Eye (tissue), 1 donor: ENCODE results near the gene TBX21.

ENCODE experiments used
- DNase-seq: peaks from one replicate; pipeline ENCODE4 v3.0.0-alpha.2; 2015

TBX21 gene

DNA sequence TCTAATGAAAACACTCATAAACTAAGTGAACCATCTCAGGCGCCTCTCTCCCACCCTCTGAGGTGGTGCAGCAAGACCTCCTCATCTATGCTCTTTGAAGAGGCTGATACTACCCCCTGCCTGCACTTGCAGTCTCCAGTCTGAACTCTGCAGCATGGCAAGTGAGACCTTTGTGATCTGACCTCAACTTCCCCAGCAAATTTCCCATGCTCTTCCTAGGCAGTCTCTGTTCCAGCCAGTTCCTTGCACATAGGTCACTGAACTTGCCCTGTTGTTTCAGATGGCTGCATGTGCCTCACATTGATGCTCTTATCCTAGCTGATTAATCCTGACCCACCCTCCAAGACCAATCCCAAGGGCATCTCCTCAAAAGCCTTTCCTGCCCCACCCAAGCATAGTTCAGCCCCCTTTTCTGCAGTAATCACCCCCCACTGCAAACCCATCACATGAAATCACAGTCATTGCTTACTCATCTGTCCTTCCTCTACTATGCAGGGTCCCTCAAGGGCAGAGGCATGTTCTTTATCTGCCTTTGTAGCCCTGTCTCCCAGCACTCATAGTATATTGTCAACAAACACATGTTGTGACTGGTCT is 42.0 kb downstream of the TBX21 start:
- no peak for DNase-seq

- peak; percentile 61 for DNase-seq
These were observed 43.5 kb downstream of the TBX21 start for GRCh38 chr17:47776330-47777197.

DNA sequence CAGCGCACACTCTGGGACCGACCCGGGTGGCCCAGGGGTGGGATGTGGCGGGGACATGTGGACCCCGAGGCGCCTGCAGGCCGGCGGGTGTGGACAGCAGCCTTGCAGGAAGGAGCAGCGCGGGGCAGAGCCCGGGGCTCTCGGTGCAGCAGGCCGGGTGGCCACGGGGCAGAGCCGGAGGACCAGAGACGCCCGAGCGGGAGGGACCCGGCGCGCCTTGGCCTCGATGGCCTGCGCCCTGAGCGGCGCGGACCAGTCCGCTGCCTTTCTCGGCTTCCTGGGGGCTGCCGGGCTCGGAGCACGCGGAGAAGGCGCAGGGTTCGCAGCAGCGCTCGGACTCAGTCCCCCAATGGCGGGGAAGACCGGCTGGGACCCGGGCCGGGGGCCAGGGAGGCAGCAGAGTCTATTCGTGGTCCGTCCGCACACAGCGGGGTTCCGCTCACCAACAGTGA is 45.2 kb downstream of the TBX21 start:
- DNase-seq: no peak

DNA sequence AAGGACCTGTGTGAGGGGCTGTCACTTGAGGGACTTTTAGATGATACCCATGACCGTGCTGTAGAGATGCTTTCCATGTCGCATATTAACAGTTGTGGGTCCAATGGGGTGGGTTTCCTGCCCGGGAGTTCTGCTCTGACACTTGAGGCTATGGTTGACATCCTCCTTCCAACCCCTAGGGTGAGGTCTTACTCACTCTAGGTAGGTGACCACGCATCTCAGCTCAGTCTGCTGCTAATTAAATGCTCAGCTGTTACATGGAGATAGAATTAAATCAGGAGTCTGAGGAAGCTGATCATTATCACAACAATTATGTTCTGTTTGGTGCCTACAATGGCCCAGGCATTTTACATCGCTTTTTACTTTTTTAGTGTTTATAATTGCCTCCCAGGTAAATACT is 48.4 kb downstream of the TBX21 start:
- DNase-seq: no peak

- DNase-seq: peak; percentile 75
These were observed 52.6 kb downstream of the TBX21 start for GRCh38 chr17:47785538-47786123.

GRCh38 chr17:47789611-47790561 is 56.9 kb downstream of the TBX21 start:
- DNase-seq: peak; percentile 64

- DNase-seq: no peak
These were observed 58.0 kb downstream of the TBX21 start for GRCh38 chr17:47791025-47791424.

DNA sequence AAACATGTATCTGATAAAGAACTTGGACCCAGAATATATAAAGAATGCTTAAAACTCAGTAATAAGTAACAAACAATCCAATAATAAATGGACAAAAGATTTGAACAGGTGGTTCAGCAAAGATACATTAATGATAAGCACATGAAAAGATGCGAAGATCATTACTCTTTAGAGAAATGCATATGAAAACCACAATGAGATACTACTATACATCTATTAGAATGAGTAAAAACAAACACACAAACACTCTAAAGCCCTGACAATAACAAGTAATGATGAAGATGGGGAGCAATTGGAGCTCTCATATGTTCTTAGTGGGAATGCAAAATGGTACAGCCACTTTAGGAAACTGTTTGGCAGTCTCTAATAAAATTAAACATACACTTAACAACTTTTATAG is 59.4 kb downstream of the TBX21 start:
- DNase-seq: no peak

- DNase-seq: no peak
These were observed 59.9 kb downstream of the TBX21 start for GRCh38 chr17:47792979-47793378.
